ENCODE results near the gene SYCE3. TPM values are rescaled to one million over a fixed set of nuclear protein-coding genes. Genes with fewer than 3 reads are reported as not detected.

The SYCE3 gene
- total RNA-seq, 1 experiment from 2014 or later = 1.3 TPM

DNA sequence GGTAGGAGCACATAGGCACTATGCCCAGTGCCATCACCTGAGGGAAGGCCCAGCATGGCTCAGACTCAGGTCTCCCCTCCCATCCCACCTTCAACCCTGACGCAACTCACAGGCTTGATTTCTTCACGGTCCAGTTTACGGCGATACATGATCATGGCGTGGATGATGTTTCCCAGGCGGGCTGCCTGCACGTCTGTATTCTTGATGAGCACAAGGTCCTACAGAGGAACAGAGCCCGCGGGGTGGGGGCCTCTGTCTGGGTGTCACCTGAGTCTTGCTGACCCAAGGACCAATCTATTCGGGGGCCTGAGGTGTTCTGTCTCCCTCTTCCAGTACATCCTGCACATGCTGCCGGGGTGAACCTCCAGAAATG is 11.7 kb upstream of the SYCE3 start:
- Histone ChIP-seq H4K20me1 (ENCODE audit: low read length) (no peaks in the 10 kb centered on the region), H3K27ac (ENCODE audit: low read length) (no peak overlapping the region), H3K4me1 (ENCODE audit: insufficient read depth, low read length) (no peaks in the 10 kb centered on the region), H3K79me2 (ENCODE audit: low read length) (no peaks in the 10 kb centered on the region), H2AFZ (ENCODE audit: low read length) (no peak overlapping the region), H3K36me3 (ENCODE audit: low read depth, low read length) (no peaks in the 10 kb centered on the region), H3K9me3 (ENCODE audit: low read length) (no peaks in the 10 kb centered on the region), H3F3A (ENCODE audit: low read length, unreplicated experiment) (no peaks in the 10 kb centered on the region), H3K4me3 (ENCODE audit: low read length) (no peak overlapping the region), H3K4me2 (ENCODE audit: low read length) (no peak overlapping the region), H3K9ac (ENCODE audit: low read length) (no peak overlapping the region), H3K27me3 (ENCODE audit: low read length) (no peaks in the 10 kb centered on the region), H3K9me2 (replicated peaks; ENCODE audit: low read length) (no peaks in the 10 kb centered on the region)
- ATAC-seq = no peak
- DNase-seq = no peak
- POLR2A ChIA-PET (ENCODE audit: unreplicated experiment) = interaction anchor here (0.6 kb wide), 1 partner anchor 12 kb away, joined by 3 read pairs; the partner anchor contains the start of gene SYCE3
- CTCF ChIA-PET = interaction anchor here (0.5 kb wide), 1 partner anchor 46 kb away, joined by 3 read pairs; no protein-coding TSS in a partner anchor
- intact Hi-C loops (cut with micrococcal nuclease) = no loop called here
- BruUV-seq (replicated peaks) = no TSS peak
- TF ChIP-seq EZH2 (IDR thresholded peaks at IDR 0.05; ENCODE audit: low read length, unreplicated experiment) = no peak
- no peak for TF ChIP-seq EZH2phosphoT487 (IDR thresholded peaks at IDR 0.05; ENCODE audit: borderline replicate concordance, low read length)

DNA sequence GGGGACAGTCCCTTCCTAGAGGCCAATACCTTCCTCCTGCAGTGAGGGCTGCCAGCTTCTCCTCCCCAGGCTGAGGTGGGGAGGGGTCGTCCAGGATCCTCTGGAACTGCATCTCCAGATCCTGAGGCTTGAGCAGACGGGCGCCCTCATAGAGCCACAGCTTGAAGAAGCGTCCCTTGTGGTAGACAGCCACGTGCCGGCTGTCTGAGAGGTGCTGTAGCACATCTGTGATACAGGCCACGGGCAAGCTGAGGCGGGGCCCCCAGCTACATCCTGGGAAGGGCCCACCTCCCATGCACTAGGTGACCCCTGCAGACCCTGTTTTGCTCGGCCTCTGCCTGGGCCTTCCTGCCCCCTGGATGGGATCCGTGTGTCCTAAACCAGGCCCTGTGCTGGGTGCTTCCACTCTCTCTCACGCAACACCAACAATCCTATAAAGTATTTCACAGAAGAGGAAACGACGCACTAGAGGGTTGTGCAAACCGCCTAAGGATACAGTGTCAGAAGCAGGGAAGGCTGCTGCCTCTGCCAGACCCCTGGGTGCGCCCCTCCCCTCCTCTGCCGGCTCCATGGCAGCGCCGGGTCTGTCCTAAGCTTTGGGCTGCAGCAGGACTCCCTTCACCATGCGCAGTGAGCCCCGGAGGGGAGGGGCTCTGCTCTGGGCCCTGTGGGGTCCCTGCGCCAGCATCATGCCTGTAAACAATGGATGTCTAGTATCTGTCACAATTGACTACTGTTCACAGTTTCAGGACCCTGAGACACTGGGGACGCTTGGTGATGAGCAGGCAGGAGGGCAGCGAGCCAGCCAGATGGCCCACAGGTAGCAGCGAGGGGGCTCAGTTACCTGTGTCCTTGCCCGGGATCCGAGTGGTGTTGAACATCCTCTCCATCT is 11.0 kb upstream of the SYCE3 start:
- intact Hi-C loops (cut with micrococcal nuclease) = no loop called here
- Histone ChIP-seq H3K79me2 (ENCODE audit: low read length) (no peaks in the 10 kb centered on the region), H3K9me2 (replicated peaks; ENCODE audit: low read length) (no peaks in the 10 kb centered on the region), H2AFZ (ENCODE audit: low read length) (no peak overlapping the region), H3K36me3 (ENCODE audit: low read depth, low read length) (no peaks in the 10 kb centered on the region), H3K9me3 (ENCODE audit: low read length) (no peaks in the 10 kb centered on the region), H4K20me1 (ENCODE audit: low read length) (no peaks in the 10 kb centered on the region), H3K4me1 (ENCODE audit: insufficient read depth, low read length) (no peaks in the 10 kb centered on the region), H3K4me2 (ENCODE audit: low read length) (no peak overlapping the region), H3K4me3 (ENCODE audit: low read length) (no peak overlapping the region), H3F3A (ENCODE audit: low read length, unreplicated experiment) (no peaks in the 10 kb centered on the region), H3K27ac (ENCODE audit: low read length) (no peak overlapping the region), H3K9ac (ENCODE audit: low read length) (no peak overlapping the region), H3K27me3 (ENCODE audit: low read length) (no peaks in the 10 kb centered on the region)
- DNase-seq (no peak), ATAC-seq (no peak)
- no TSS peak for BruUV-seq (replicated peaks)
- ChIA-PET CTCF (interaction anchor here (0.5 kb wide), 1 partner anchor 46 kb away, joined by 3 read pairs; no protein-coding TSS in a partner anchor), POLR2A (ENCODE audit: unreplicated experiment) (interaction anchor here (0.6 kb wide), 1 partner anchor 11 kb away, joined by 3 read pairs; the partner anchor contains the start of gene SYCE3)
- TF ChIP-seq EZH2phosphoT487 (IDR thresholded peaks at IDR 0.05; ENCODE audit: borderline replicate concordance, low read length) = no peak
- TF ChIP-seq EZH2 (IDR thresholded peaks at IDR 0.05; ENCODE audit: low read length, unreplicated experiment) = no peak
- no peak for TF ChIP-seq CTCF (conservative IDR thresholded peaks at IDR 0.05; ENCODE audit: low read depth, low read length)

- no peak for TF ChIP-seq CTCF (conservative IDR thresholded peaks at IDR 0.05; ENCODE audit: low read depth, low read length)
- TF ChIP-seq EZH2 (IDR thresholded peaks at IDR 0.05; ENCODE audit: low read length, unreplicated experiment) = no peak
- no peak for TF ChIP-seq EZH2phosphoT487 (IDR thresholded peaks at IDR 0.05; ENCODE audit: borderline replicate concordance, low read length)
Observed at GRCh38 chr22:50572965-50573364, 10.2 kb upstream of the SYCE3 start.

More at GRCh38 chr22:50572965-50573364, 10.2 kb upstream of the SYCE3 start:
- H3F3A ChIP-seq (ENCODE audit: low read length, unreplicated experiment) = no peaks in the 10 kb centered on the region
- no TSS peak for BruUV-seq (replicated peaks)
- no peak overlapping the region for H3K4me3 ChIP-seq (ENCODE audit: low read length)
- intact Hi-C loops (cut with micrococcal nuclease) = no loop called here
- DNase-seq (no peak), ATAC-seq (no peak)
- H3K9me2 ChIP-seq (replicated peaks; ENCODE audit: low read length) = no peaks in the 10 kb centered on the region
- no peaks in the 10 kb centered on the region for H3K9me3 ChIP-seq (ENCODE audit: low read length)
- no peaks in the 10 kb centered on the region for H3K27me3 ChIP-seq (ENCODE audit: low read length)
- no peaks in the 10 kb centered on the region for H3K36me3 ChIP-seq (ENCODE audit: low read depth, low read length)
- H4K20me1 ChIP-seq (ENCODE audit: low read length) = no peaks in the 10 kb centered on the region
- no peak overlapping the region for H3K4me2 ChIP-seq (ENCODE audit: low read length)
- H2AFZ ChIP-seq (ENCODE audit: low read length) = no peak overlapping the region
- POLR2A ChIA-PET (ENCODE audit: unreplicated experiment) = no interaction called here
- no peaks in the 10 kb centered on the region for H3K4me1 ChIP-seq (ENCODE audit: insufficient read depth, low read length)
- no peaks in the 10 kb centered on the region for H3K79me2 ChIP-seq (ENCODE audit: low read length)
- no peak overlapping the region for H3K27ac ChIP-seq (ENCODE audit: low read length)
- CTCF ChIA-PET = no interaction called here
- H3K9ac ChIP-seq (ENCODE audit: low read length) = no peak overlapping the region
